Central memory CD4-positive, alpha-beta T cell (primary cell): ENCODE measurements around the gene ACHE.
A peak's percentile ranks its signal among the peaks of the same experiment; 100 is the strongest.

Experiments
- DNase-seq: peaks from one replicate; pipeline ENCODE4 v3.0.0; 2022

Gene ACHE

GRCh38 chr7:100896732-100897608 is 1.3 kb upstream of the ACHE start:
- DNase-seq, result peak; percentile 40

DNA sequence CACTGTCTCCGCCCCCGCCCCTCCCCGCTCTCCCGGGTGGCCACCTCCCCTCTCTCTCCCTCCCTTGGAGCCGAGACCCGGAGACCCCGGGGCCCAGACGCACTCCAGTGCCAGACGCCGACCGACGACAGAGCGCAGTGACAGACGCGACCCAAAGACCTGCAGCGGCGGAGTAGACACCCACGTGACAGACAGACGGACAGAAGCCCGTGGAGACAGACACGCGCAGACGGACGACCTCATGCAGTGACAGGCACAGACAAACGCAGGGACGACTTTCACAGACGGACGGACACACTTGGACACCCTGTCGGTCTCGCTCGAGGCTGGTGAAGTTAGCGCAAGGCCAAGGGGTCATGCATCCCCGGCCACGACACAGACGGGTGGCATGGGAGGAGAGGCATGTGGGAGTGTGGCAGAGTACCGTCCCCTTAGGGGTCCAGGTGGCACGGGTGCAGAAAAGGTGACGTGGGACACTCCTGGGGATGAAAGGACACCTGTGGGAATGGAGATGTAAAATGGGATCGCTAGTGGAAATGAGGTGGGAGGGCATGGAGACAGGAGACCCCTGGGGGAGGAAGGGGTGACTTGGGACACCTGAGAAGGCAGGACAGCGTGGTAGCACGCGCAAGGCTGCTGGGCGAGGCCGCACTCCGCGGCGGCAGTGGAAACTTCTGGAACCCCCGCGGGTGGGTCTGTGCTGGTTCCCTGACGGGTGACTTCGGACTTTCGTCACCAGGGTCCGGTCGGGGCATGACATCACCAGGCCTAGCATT is 456 bp upstream of the ACHE start:
- no peak for DNase-seq

DNA sequence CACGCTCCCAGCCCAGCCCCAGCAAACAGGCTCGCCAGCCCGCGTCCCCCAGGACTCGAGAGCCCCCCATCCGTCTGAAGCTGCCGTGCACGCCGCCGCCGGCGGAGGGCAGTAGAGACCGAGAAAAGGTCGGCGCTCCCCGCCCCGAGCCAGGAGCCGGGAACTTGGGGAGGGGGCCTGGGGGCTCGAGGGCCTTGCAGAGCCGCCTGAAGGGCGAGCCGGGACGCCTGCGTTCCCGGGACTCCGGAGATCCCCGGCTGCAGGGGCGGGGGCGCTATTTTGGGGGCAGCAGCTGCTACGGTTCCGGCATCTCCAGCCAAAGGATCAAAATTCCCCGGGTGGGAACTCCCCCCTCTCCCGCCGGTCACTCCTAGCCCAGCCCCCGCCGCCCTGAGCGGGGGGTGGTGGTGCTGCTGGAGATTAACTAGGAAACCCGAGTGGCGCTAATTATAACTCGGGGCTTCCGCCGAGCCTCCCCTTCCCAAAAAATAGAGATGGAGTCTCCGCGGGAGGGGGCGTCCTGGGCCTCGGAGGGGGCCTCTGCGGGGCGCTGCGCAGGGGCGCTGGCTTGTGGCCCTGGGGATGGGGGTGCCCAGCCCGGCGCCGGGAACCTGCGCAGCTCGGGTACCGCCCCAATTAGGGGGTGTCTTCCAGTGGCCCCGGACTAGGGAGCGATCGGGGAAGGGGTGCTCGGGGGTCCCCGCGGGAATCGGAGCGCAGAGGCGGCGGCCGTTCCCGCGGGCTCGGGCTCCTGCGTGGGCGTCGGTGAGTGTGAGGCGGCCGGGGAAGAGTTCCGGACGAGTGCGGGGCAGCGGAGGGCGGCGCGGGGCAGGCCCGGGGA is 608 bp downstream of the ACHE start:
- no peak for DNase-seq

DNA sequence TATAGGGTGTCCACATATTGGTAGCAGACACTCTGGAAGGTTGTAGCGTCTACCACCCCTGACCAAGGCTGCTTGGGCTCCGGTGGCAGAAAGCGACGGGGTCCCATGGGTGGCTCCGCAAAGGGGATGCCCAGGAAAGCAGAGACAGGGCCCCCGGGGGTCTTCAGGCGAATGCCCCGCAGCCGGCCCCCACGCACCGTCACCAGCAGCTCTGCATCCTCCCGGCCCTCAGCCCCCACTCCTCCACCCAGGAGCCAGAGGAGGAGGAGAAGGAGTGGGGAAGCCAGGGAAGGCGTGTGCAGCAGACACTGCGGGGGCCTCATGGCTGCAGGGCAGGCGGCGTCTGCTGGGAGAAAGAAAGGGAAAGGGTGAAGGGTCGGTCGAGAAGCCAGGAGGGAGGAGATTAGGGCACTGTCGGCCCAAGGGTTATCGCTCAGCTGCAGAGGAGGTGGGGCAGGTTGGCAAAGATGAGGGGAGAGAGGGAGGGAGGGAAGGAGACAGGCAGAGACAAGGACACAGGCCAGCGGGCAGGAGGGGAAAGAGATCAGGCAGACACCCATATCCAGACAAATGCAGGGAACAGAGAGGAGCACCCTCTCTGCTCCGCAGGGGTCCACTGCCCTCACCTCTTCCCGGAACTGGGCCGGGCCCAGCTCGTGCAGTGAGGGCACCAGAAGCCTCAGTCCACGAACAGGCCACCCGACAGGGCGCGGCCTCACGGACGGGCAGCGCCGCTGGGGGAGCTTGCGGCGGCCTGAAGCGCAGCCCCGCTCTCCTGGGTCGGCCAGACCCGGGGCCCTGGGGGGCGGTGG is 1.6 kb downstream of the ACHE start:
- DNase-seq, result no peak

GRCh38 chr7:100893318-100893895 is 2.3 kb downstream of the ACHE start:
- no peak for DNase-seq

DNA sequence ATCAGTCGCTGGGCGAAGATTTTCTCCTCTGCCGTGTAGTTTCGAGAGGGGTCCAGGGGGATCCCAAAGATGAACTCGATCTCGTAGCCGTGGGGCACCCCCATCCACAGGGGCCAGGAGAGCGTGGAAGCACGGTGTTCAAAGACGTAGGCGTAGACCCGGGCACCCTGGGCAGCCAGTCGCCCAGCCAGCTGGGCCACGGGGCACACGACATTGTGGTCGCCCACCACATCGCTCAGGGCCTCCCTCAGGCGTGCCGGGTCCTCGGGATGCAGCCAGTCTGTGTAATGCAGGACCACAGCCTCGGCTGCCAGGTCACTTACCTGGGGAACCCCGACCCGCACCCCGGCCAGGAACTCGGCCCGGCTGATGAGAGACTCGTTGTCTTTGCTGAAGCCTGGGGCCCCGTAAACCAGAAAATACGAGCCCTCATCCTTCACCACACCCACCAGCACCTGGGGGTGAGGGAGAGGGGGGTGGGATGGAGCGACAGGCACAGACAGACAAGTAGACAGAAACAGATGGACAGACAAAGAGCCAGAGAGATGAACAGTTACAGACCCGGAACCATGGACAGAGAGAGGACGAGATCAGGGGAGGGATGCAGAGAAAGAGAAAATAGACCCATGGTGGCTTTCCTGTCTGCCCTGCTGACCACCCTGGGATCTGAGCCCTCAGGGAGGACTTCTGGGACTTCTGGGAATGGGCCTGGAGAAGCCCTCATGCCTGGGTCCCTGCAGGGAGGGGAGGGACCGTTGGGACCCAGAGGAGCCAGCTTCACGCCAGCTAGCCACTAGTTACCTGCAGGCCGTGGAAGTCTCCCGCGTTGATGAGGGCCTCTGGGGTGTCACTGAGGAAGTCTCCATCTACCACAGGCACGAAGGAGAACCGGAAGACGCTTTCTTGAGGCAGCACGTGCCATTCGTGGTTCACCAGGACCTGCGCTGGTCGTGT is 3.0 kb downstream of the ACHE start:
- DNase-seq, result no peak

GRCh38 chr7:100891568-100892247 is 4.0 kb downstream of the ACHE start:
- no peak for DNase-seq

GRCh38 chr7:100890653-100891567 is 4.8 kb downstream of the ACHE start:
- DNase-seq, result no peak

DNA sequence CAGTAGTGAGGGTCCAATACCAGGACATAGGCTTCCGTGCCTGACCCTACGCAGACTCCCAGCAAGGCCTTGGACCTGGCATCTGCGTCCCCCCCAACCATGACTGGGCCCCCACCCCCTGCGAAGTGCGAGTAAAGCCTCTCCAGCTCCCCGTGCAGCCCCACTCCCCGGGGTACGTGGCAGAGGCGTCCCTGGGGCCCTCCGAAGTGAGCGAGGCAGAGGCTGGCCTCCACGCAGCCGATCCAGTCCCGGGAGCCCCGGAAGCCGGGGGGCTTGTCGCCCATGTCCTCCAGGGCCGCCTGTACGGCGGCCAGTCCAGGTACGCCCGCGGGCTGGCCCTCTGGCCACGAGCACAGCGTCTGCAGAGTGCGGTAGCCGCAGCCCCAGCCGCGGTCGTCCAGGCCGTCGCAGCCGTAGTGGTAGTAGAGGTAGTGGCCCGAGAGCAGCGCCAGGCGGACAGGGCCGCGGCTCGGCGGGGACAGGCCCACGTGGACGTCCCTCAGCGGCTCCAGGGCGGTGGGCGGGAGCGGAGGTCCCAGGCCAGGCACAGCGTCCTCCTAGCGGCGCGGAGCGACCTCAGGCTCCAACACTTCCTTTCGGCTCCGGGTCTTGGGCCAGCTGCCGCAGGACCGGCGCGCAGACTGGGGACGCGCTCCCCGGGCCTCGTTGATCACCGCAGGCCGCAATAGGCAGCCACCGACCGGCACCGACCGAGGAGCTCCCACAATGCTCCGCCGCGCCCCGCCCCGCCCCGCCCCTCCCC is 6.5 kb downstream of the ACHE start, which contains the start of gene UFSP1:
UFSP1 (minus strand) TSS at position 728 of the 763 bp plus-strand sequence; CDS start at position 284, 444 bp downstream.
- DNase-seq, result no peak

DNA sequence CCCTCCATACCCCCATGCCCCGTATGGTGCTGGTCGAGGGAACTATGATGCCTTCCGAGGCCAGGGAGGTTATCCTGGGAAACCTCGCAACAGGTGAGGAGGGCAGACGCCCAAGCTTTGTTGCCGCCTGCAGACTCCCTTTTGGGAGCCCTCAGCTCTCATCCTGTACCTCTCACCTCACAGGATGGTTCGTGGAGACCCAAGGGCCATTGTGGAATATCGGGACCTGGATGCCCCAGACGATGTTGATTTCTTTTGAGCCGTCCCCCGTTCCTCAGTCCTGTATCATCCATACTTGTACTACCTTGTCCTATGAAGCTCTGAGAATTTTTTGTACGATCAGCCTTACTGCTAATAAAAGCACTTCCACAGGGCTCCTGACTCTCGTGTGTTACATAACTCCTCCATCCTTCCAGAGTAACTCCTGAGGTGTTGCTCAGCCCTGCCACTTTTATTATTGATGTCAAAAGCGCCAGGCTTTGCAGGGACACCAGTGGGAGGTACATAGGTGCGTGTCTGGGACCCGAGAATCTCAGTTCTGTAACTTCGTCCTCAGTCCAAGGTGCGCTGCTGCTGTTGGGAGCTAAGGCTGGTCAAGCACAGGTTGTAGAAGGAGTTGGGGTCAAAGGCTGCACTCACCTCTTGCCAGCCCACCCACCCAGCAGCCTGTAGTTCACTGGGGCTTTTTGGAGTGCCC is 7.2 kb downstream of the ACHE start:
- no peak for DNase-seq

DNA sequence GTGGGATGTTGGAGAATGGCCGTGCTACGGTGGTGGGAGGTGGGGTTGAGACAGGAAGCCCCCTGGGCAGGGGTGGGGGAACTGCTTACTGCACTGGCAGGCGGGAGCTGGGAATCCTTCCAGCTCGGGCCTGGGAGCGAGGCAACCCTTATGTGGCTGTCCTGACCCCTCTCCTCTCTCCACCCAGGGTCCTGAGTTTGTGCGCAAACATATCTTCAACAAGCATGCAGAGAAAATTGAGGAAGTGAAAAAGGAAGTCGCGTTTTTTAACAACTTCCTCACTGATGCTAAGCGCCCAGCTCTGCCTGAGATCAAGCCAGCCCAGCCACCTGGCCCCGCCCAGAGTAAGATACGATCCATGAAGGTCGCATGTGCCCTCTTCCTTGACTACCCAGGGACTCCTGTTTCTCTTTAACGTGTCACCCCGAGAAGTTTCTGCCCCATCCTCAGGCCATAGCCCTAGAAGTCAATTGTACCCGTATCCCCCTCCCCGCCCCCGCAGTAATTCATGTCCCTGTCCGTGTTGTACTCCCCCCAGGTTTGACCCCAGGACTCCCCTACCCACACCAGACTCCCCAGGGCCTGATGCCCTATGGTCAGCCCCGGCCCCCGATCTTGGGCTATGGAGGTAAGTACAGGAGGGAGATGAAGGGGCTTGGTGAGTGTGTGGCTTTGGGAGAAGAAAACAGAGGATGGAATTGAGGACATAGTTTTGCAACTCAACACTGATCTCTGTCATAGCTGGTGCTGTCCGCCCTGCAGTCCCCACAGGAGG is 8.0 kb downstream of the ACHE start:
- peak; percentile 69 for DNase-seq

- DNase-seq, result peak; percentile 33
Observed at GRCh38 chr7:100886936-100887515, 8.7 kb downstream of the ACHE start.

DNA sequence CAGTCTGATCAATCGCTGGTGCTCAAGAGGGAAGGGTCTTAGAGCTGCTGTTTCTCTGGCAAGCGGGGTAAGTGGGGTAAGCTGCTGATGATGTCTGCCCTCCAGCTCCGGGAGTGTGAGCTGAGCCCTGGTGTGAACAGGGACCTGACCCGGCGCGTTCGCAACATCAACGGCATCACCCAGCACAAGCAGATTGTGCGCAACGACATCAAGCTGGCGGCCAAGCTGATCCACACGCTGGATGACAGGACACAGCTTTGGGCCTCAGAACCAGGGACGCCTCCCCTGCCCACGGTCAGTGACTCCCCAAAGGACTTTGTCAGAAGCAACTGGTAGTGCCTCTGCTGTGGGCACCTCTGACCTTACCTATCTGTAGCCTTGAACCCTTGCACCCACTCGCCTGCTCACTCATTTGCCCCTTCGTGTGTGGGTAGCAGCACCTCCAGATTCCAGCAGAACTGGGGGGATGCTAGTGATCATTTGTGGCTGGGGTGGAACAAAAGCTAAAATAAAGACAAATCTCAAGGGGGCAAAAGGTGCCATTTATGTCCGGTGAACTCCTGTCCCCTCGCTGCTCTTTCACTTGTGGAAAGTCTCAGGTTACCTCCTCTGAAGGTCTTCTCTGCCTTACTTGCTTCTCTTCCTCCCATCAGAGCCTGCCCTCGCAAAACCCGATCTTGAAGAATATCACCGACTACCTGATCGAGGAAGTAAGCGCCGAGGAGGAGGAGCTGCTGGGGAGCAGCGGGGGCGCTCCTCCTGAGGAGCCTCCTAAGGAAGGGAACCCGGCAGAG is 9.3 kb downstream of the ACHE start:
- no peak for DNase-seq

- DNase-seq, result no peak
Observed at GRCh38 chr7:100885440-100886141, 10.1 kb downstream of the ACHE start.
